Chondrocyte (in vitro differentiated cells): ENCODE results near the gene PEDS1. TPM values are rescaled to one million over a fixed set of nuclear protein-coding genes. Genes with fewer than 3 reads are reported as not detected.

Source experiments
- DNase-seq: peaks from one replicate; pipeline ENCODE4 v3.0.0; 2021; ENCODE audit warnings: mixed read lengths, low spot score
- H3K27ac Mint-ChIP-seq: one replicate; pipeline ENCODE4 v1.8.0; 2021; ENCODE audit warnings: mild to moderate bottlenecking, moderate library complexity, mixed read lengths; ENCODE audit not compliant: unreplicated experiment
- H3K27me3 Mint-ChIP-seq: 2 replicates; pipeline ENCODE4 v1.8.0; 2021; ENCODE audit warnings: low read depth, mixed read lengths
- H3K36me3 Mint-ChIP-seq: 2 replicates; pipeline ENCODE4 v1.8.0; 2021; ENCODE audit warnings: low read depth, mixed read lengths
- H3K4me1 Mint-ChIP-seq: 2 replicates; pipeline ENCODE4 v1.8.0; 2021; ENCODE audit warnings: low read depth, mild to moderate bottlenecking, mixed read lengths
- H3K4me3 Mint-ChIP-seq: one replicate; pipeline ENCODE4 v1.8.0; 2021; ENCODE audit warnings: mild to moderate bottlenecking, moderate library complexity, mixed read lengths; ENCODE audit not compliant: unreplicated experiment
- H3K9me3 Mint-ChIP-seq: 2 replicates; pipeline ENCODE4 v1.8.0; 2021; ENCODE audit warnings: low read depth, mixed read lengths
- CTCF ChIP-seq: fragments of 200-600 bp; sonication (generic); IDR thresholded peaks from 2 replicates; pipeline ENCODE4 v1.5.0; 2021; ENCODE audit warnings: antibody characterized with exemption, mild to moderate bottlenecking, moderate library complexity
- total RNA-seq: library from RNA; stranded (reverse); gene quantifications from 3 replicates; pipeline ENCODE4 v1.2.1, GENCODE V29; 2021

PEDS1 gene
- total RNA-seq, 1 donor from 2014 or later = 42.3 TPM

GRCh38 chr20:50175938-50176933 lies 22.7 kb upstream of the PEDS1 start:
- H3K27me3 Mint-ChIP-seq = no peaks in the 10 kb centered on the region
- H3K36me3 Mint-ChIP-seq = no peaks in the 10 kb centered on the region
- peak overlapping the region; percentile 36 for H3K27ac Mint-ChIP-seq
- TF ChIP-seq CTCF = no peak
- H3K4me3 Mint-ChIP-seq = no peak overlapping the region
- no peak for DNase-seq
- peaks cover 12% of the 10 kb centered on the region for H3K4me1 Mint-ChIP-seq
- H3K9me3 Mint-ChIP-seq = no peaks in the 10 kb centered on the region

- peaks cover 13% of the 10 kb centered on the region for H3K4me1 Mint-ChIP-seq
- no peak for TF ChIP-seq CTCF
- peaks cover 1% of the 10 kb centered on the region for H3K9me3 Mint-ChIP-seq
- H3K36me3 Mint-ChIP-seq = no peaks in the 10 kb centered on the region
- H3K27ac Mint-ChIP-seq = no peak overlapping the region
- no peak for DNase-seq
- no peaks in the 10 kb centered on the region for H3K27me3 Mint-ChIP-seq
- no peak overlapping the region for H3K4me3 Mint-ChIP-seq
Observed at GRCh38 chr20:50174456-50174855, 20.9 kb upstream of the PEDS1 start.

GRCh38 chr20:50172347-50173013 lies 19.0 kb upstream of the PEDS1 start:
- DNase-seq = no peak

GRCh38 chr20:50170549-50171220 lies 17.2 kb upstream of the PEDS1 start:
- Mint-ChIP-seq H3K4me1 (peaks cover 26% of the 10 kb centered on the region), H3K27me3 (no peaks in the 10 kb centered on the region), H3K4me3 (no peak overlapping the region), H3K27ac (no peak overlapping the region), H3K9me3 (peaks cover 3% of the 10 kb centered on the region), H3K36me3 (no peaks in the 10 kb centered on the region)
- DNase-seq = no peak
- TF ChIP-seq CTCF = no peak

More at GRCh38 chr20:50172347-50173013, 19.0 kb upstream of the PEDS1 start:
- peaks cover 3% of the 10 kb centered on the region for H3K9me3 Mint-ChIP-seq
- H3K27me3 Mint-ChIP-seq = no peaks in the 10 kb centered on the region
- H3K36me3 Mint-ChIP-seq = no peaks in the 10 kb centered on the region
- TF ChIP-seq CTCF = no peak
- H3K4me1 Mint-ChIP-seq = peaks cover 18% of the 10 kb centered on the region
- H3K4me3 Mint-ChIP-seq = peak overlapping the region; percentile 70
- peak overlapping the region; percentile 4 for H3K27ac Mint-ChIP-seq

GRCh38 chr20:50169329-50169823 lies 15.9 kb upstream of the PEDS1 start:
- Mint-ChIP-seq H3K4me3 (no peak overlapping the region), H3K9me3 (peaks cover 3% of the 10 kb centered on the region), H3K27me3 (no peaks in the 10 kb centered on the region), H3K27ac (no peak overlapping the region), H3K4me1 (peaks cover 34% of the 10 kb centered on the region), H3K36me3 (no peaks in the 10 kb centered on the region)
- TF ChIP-seq CTCF = peak; percentile 93
- no peak for DNase-seq
